Thyroid gland (tissue), 4 donors: ENCODE data around the gene SYT9.

ENCODE experiments used
- CTCF ChIP-seq, 6 experiments: fragments of 200-600 bp in 3 of 6; fragments of 450-650 bp in 3 of 6; sonication (generic) in 3 of 6; IDR thresholded peaks; one replicate each; pipeline ENCODE4 v1.5.1; 2016 to 2019; ENCODE audit warnings: antibody characterized with exemption in 6 of 6, mild to moderate bottlenecking in 2 of 6, inconsistent platforms in 1 of 6, moderate library complexity in 1 of 6
- POLR2A ChIP-seq, 2 donors: fragments of 450-650 bp; IDR thresholded peaks; one replicate each; pipeline ENCODE4 v1.6.1; 2017; ENCODE audit warnings: antibody characterized with exemption in 2 of 2, mild to moderate bottlenecking in 2 of 2, moderate library complexity in 1 of 2

- TF ChIP-seq CTCF (IDR thresholded peaks at IDR 0.05) = no peak
- TF ChIP-seq POLR2A (IDR thresholded peaks at IDR 0.05) = no peak
Measured at GRCh38 chr11:7272373-7272772, 20.7 kb downstream of the SYT9 start.
